Hepatocyte (in vitro differentiated cells): ENCODE data around the gene ITGAE.

Experiments
- EZH2 ChIP-seq: fragments of 200-600 bp; sonication (generic); IDR thresholded peaks from 2 replicates; pipeline ENCODE4 v1.6.1; 2016; ENCODE audit warnings: antibody characterized with exemption, mild to moderate bottlenecking, borderline replicate concordance
- TF ChIP-seq, protein P1 (sequence below): fragments of 200-600 bp; sonication (generic); IDR thresholded peaks from 2 replicates; pipeline ENCODE4 v1.5.1; 2016; ENCODE audit warnings: antibody characterized with exemption, mild to moderate bottlenecking; ENCODE audit not compliant: poor library complexity

DNA sequence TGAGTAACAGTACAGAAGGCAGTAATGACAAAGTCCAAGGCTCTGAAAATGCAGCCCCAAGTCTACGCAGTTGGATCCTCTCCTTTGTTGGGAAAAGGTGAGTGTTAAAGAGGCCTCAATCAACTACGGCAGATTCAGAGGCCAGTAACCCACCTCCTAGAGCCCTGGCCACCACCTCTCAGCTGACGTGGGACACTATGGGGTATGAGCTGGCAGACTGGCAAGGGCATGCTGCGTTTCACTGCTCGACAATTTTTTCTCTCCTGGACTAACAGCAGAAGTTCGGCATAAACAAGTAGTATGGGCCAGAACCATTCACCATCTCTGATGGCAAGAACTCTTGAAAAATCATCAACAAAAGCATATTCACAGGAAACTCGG is 27.9 kb upstream of the ITGAE start:
- TF ChIP-seq, protein P1, sequence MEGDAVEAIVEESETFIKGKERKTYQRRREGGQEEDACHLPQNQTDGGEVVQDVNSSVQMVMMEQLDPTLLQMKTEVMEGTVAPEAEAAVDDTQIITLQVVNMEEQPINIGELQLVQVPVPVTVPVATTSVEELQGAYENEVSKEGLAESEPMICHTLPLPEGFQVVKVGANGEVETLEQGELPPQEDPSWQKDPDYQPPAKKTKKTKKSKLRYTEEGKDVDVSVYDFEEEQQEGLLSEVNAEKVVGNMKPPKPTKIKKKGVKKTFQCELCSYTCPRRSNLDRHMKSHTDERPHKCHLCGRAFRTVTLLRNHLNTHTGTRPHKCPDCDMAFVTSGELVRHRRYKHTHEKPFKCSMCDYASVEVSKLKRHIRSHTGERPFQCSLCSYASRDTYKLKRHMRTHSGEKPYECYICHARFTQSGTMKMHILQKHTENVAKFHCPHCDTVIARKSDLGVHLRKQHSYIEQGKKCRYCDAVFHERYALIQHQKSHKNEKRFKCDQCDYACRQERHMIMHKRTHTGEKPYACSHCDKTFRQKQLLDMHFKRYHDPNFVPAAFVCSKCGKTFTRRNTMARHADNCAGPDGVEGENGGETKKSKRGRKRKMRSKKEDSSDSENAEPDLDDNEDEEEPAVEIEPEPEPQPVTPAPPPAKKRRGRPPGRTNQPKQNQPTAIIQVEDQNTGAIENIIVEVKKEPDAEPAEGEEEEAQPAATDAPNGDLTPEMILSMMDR = no peak
- TF ChIP-seq EZH2 = no peak
